ENCODE results near the gene HIGD1B. TPM values are rescaled to one million over a fixed set of nuclear protein-coding genes. Genes with fewer than 3 reads are reported as not detected.

Gene HIGD1B
- total RNA-seq, 1 experiment from 2014 or later = not detected

DNA sequence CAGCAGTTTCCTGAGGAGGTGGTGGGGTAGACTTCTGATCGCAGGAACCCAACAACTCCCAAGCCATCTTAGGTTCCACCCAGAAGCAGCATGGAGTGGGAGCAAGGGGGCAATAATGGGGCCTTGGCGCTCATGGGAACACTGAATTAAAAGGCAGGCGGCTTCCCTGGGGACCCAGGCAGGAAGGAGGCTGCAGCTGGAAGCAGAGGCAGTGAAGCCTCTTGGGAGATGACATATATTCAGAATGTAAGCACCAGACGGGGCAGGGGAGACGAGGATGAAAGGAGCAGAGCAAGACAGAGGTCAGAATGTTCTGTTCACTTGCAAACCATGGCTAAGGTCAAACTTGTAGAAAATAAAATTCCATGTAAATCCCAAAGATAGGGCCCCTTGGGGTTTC lies 2.9 kb downstream of the HIGD1B start:
- POLR2A ChIA-PET = no interaction called here
- H3K9me2 ChIP-seq (ENCODE audit: insufficient read depth) = no peaks in the 10 kb centered on the region
- peaks cover 23 to 38% of the 10 kb centered on the region in 2 experiments for H3K36me3 ChIP-seq (ENCODE audit: control insufficient read depth in 1 of 2, insufficient read depth in 2 of 2, low read length in 2 of 2)
- no peaks in the 10 kb centered on the region for H3K9me3 ChIP-seq (ENCODE audit: control insufficient read depth in 1 of 2, insufficient read depth in 1 of 2, low read depth in 1 of 2, low read length in 2 of 2)
- BruUV-seq (replicated peaks) = TSS peak; percentile 18
- no peaks in the 10 kb centered on the region for H4K20me1 ChIP-seq (ENCODE audit: insufficient read depth)
- H3K27ac ChIP-seq (ENCODE audit: low read depth, low read length) = no peak overlapping the region
- no peak overlapping the region for H2AFZ ChIP-seq (ENCODE audit: low read depth, low read length, poor library complexity, severe bottlenecking)
- H3K4me1 ChIP-seq (ENCODE audit: control insufficient read depth in 1 of 2, insufficient read depth in 2 of 2, low read length in 2 of 2) = peaks cover 0 to 6% of the 10 kb centered on the region in 2 experiments; a peak in 1 of 4 replicates
- TF ChIP-seq CTCF (IDR thresholded peaks at IDR 0.05 in 2 of 3, conservative IDR thresholded peaks at IDR 0.05 in 1 of 3; ENCODE audit: borderline replicate concordance in 1 of 3, insufficient read depth in 1 of 3, low read depth in 2 of 3, low read length in 2 of 3) = no peak
- TF ChIP-seq EZH2 (IDR thresholded peaks at IDR 0.05) = no peak
- TF ChIP-seq ZNF274 (IDR thresholded peaks at IDR 0.05; ENCODE audit: low read depth, low read length) = no peak
- TF ChIP-seq ELF1 (IDR thresholded peaks at IDR 0.05; ENCODE audit: borderline replicate concordance, low read depth) = no peak
- TF ChIP-seq JUND (IDR thresholded peaks at IDR 0.05) = no peak
- TF ChIP-seq CBX3 (IDR thresholded peaks at IDR 0.05; ENCODE audit: low read depth) = no peak
- TF ChIP-seq EZH2phosphoT487 (IDR thresholded peaks at IDR 0.05; ENCODE audit: borderline replicate concordance) = no peak
- TF ChIP-seq RAD21 (IDR thresholded peaks at IDR 0.05; ENCODE audit: low read depth) = no peak
- TF ChIP-seq EGR1 (IDR thresholded peaks at IDR 0.05; ENCODE audit: low read depth) = no peak
- no peak for TF ChIP-seq POLR2A (IDR thresholded peaks at IDR 0.05; ENCODE audit: borderline replicate concordance, extremely low read depth, insufficient read depth, insufficient read length)
- no peak for TF ChIP-seq SIN3A (IDR thresholded peaks at IDR 0.05; ENCODE audit: low read depth)
- no peak for TF ChIP-seq CEBPB (IDR thresholded peaks at IDR 0.05; ENCODE audit: low read depth)
- TF ChIP-seq, protein P1, sequence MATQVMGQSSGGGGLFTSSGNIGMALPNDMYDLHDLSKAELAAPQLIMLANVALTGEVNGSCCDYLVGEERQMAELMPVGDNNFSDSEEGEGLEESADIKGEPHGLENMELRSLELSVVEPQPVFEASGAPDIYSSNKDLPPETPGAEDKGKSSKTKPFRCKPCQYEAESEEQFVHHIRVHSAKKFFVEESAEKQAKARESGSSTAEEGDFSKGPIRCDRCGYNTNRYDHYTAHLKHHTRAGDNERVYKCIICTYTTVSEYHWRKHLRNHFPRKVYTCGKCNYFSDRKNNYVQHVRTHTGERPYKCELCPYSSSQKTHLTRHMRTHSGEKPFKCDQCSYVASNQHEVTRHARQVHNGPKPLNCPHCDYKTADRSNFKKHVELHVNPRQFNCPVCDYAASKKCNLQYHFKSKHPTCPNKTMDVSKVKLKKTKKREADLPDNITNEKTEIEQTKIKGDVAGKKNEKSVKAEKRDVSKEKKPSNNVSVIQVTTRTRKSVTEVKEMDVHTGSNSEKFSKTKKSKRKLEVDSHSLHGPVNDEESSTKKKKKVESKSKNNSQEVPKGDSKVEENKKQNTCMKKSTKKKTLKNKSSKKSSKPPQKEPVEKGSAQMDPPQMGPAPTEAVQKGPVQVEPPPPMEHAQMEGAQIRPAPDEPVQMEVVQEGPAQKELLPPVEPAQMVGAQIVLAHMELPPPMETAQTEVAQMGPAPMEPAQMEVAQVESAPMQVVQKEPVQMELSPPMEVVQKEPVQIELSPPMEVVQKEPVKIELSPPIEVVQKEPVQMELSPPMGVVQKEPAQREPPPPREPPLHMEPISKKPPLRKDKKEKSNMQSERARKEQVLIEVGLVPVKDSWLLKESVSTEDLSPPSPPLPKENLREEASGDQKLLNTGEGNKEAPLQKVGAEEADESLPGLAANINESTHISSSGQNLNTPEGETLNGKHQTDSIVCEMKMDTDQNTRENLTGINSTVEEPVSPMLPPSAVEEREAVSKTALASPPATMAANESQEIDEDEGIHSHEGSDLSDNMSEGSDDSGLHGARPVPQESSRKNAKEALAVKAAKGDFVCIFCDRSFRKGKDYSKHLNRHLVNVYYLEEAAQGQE (IDR thresholded peaks at IDR 0.05; ENCODE audit: low read depth) = no peak
- no peak for TF ChIP-seq YY1 (IDR thresholded peaks at IDR 0.05; ENCODE audit: extremely low read depth, insufficient replicate concordance, low read depth, low read length)
- no peak for TF ChIP-seq ZFX (IDR thresholded peaks at IDR 0.05)
- no peak for TF ChIP-seq SRF (IDR thresholded peaks at IDR 0.05; ENCODE audit: low read depth)
- TF ChIP-seq TCF7L2 (IDR thresholded peaks at IDR 0.05; ENCODE audit: borderline replicate concordance, extremely low read depth, insufficient read depth, insufficient read length) = no peak
- no peak for TF ChIP-seq SP1 (IDR thresholded peaks at IDR 0.05; ENCODE audit: low read depth)
- TF ChIP-seq FOSL1 (IDR thresholded peaks at IDR 0.05; ENCODE audit: low read depth) = no peak
- no peak for DNase-seq (ENCODE audit: low read depth, low spot score)
- H3K27me3 ChIP-seq (ENCODE audit: insufficient read depth, low read length) = no peaks in the 10 kb centered on the region
- no peak overlapping the region for H3K9ac ChIP-seq (ENCODE audit: low read length)
- H3K4me2 ChIP-seq (ENCODE audit: low read length) = no peak overlapping the region
- intact Hi-C loops (cut with micrococcal nuclease) = no loop called here
- ATAC-seq = no peak
- CTCF ChIA-PET = no interaction called here
- no peaks in the 10 kb centered on the region for H3K79me2 ChIP-seq (ENCODE audit: insufficient read depth, low read length)
- H3K4me3 ChIP-seq (replicated peaks in 1 of 2; ENCODE audit: low read depth in 1 of 2, low read length in 2 of 2) = no peak overlapping the region
- RAD21 ChIA-PET (ENCODE audit: low non-redundant PET in 1 of 2, low total read pairs in 2 of 2, uncharacterized antibody in 2 of 2, unreplicated experiment in 2 of 2) = no interaction called here

All from HCT116 (cell line).